ENCODE measurements around the gene ABO. TPM values are rescaled to one million over a fixed set of nuclear protein-coding genes. Genes with fewer than 3 reads are reported as not detected.

Gene ABO
- total and polyA plus RNA-seq, 2 donors (not counting 3 experiments of a cell fraction or from before 2014, with no cell fraction given): not detected

DNA sequence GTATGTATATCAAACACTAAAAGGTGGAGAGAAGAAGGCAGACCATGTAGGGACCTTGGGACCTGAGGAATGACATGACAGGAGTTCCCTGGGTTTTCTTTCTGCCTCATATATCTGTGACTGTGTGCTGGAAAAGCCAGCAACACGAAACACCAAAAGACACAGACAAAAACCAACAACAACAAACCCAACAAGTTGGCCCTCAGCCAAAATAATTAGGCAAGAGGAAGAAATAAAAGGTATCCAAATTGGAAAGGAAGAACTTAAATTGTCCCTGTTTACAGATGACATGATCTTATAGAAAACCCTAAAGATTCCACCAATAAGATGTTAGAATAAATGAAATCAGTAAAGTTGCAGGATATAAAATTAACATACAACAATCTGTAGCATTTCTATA, 21.7 kb downstream of the ABO start:
- no peaks in the 10 kb centered on the region for H3K36me3 ChIP-seq (ENCODE audit: control insufficient read depth in 2 of 2, extremely low read depth in 1 of 2, insufficient read depth in 2 of 2, low read length in 2 of 2)
- H3K79me2 ChIP-seq (ENCODE audit: control insufficient read depth, insufficient read depth, low read length): no peaks in the 10 kb centered on the region
- H3K4me1 ChIP-seq (ENCODE audit: control insufficient read depth, extremely low read depth, insufficient read depth, low read length): no peaks in the 10 kb centered on the region
- no peaks in the 10 kb centered on the region for H3K27me3 ChIP-seq (ENCODE audit: control insufficient read depth in 2 of 2, insufficient read depth in 2 of 2, low read length in 2 of 2)
- CTCF ChIA-PET: interaction anchor here (1.1 kb wide), 1 partner anchor 67 kb away, joined by 3 read pairs; no protein-coding TSS in a partner anchor
- BruUV-seq (replicated peaks): no TSS peak
- no peak overlapping the region for H3K4me3 ChIP-seq (replicated peaks in 1 of 3; ENCODE audit: insufficient read depth in 1 of 3, low read depth in 1 of 3, low read length in 3 of 3)
- DNase-seq (ENCODE audit: low read depth, low spot score) (no peak), FAIRE-seq (no peak)
- POLR2A ChIA-PET: no interaction called here
- H3K9me1 ChIP-seq (replicated peaks; ENCODE audit: control insufficient read depth, extremely low read depth, insufficient read depth, low read length): no peaks in the 10 kb centered on the region
- dilution Hi-C loops (cut with MboI; ENCODE audit: extremely low pct_ligation_motif_present, low sequenced_read_pairs): no loop called here
- H4K20me1 ChIP-seq (replicated peaks; ENCODE audit: control insufficient read depth, extremely low read depth, insufficient read depth, low read length): no peaks in the 10 kb centered on the region
- H2AFZ ChIP-seq (ENCODE audit: low read depth, low read length): no peak overlapping the region
- intact Hi-C loops (cut with micrococcal nuclease): no loop called here
- no peaks in the 10 kb centered on the region for H3K9me3 ChIP-seq (replicated peaks; ENCODE audit: control insufficient read depth, insufficient read depth, low read length)
- no peak overlapping the region for H3K27ac ChIP-seq (ENCODE audit: insufficient read depth, low read depth, low read length)
- TF ChIP-seq EZH2 (IDR thresholded peaks at IDR 0.05; ENCODE audit: borderline replicate concordance, low read depth, low read length, severe bottlenecking) (no peak), FOS (IDR thresholded peaks at IDR 0.05; ENCODE audit: borderline replicate concordance, insufficient read depth, low read length) (no peak)
- H3K4me2 ChIP-seq (ENCODE audit: insufficient read depth, low read length): no peak overlapping the region
- no peak overlapping the region for H3K9ac ChIP-seq (replicated peaks; ENCODE audit: extremely low read depth, insufficient read depth, low read length)

DNA sequence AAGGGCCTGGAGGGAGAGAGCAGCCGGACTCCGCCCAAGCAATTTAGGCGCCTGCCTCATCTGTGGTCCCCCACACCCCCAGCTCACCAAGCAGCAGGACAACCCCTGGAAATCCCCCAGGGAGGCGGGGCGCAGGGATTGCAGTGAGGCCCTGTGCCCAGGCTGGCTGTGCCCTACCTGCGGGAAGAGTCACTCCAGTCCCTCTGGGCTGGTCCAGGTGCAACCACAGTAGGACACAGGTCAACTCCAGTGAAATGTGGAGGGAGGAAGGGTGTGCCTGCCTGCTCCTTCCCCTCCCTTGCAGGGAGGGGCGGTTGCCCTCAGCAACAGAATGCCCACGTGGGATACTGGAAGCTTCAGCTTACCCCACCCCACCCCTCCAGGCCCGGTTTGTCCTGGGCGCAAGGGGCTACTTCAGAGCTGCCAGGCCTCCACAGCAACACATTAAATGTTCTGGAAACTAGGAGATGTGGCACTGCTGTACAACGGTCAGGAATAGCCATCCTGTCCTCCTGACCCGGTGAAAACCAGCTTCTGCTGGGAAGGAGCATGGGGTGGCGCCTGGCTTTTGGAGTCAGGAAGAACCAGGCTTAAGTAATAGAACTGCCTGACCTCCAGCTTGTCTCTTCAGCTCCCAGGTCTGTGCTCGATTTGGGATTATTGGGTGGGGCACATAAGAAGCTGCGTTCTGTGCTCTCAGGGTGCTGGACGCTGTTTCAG, 22.5 kb downstream of the ABO start:
- dilution Hi-C loops (cut with MboI; ENCODE audit: extremely low pct_ligation_motif_present, low sequenced_read_pairs): no loop called here

More for the DNA sequence above, 22.5 kb downstream of the ABO start:
- intact Hi-C loops (cut with micrococcal nuclease): no loop called here
- Histone ChIP-seq H3K4me2 (ENCODE audit: insufficient read depth, low read length) (no peak overlapping the region), H3K36me3 (ENCODE audit: control insufficient read depth in 2 of 2, extremely low read depth in 1 of 2, insufficient read depth in 2 of 2, low read length in 2 of 2) (no peaks in the 10 kb centered on the region), H2AFZ (ENCODE audit: low read depth, low read length) (no peak overlapping the region), H3K9ac (replicated peaks; ENCODE audit: extremely low read depth, insufficient read depth, low read length) (no peak overlapping the region), H3K9me1 (replicated peaks; ENCODE audit: control insufficient read depth, extremely low read depth, insufficient read depth, low read length) (no peaks in the 10 kb centered on the region), H3K4me3 (replicated peaks in 1 of 3; ENCODE audit: insufficient read depth in 1 of 3, low read depth in 1 of 3, low read length in 3 of 3) (no peak overlapping the region), H3K9me3 (replicated peaks; ENCODE audit: control insufficient read depth, insufficient read depth, low read length) (no peaks in the 10 kb centered on the region), H3K4me1 (ENCODE audit: control insufficient read depth, extremely low read depth, insufficient read depth, low read length) (no peaks in the 10 kb centered on the region), H3K27me3 (ENCODE audit: control insufficient read depth in 2 of 2, insufficient read depth in 2 of 2, low read length in 2 of 2) (no peaks in the 10 kb centered on the region), H3K27ac (ENCODE audit: insufficient read depth, low read depth, low read length) (no peak overlapping the region), H3K79me2 (ENCODE audit: control insufficient read depth, insufficient read depth, low read length) (no peaks in the 10 kb centered on the region), H4K20me1 (replicated peaks; ENCODE audit: control insufficient read depth, extremely low read depth, insufficient read depth, low read length) (no peaks in the 10 kb centered on the region)
- no peak for TF ChIP-seq MYC (IDR thresholded peaks at IDR 0.05; ENCODE audit: low read depth, low read length)
- no peak for TF ChIP-seq JUN (IDR thresholded peaks at IDR 0.05; ENCODE audit: borderline replicate concordance, insufficient read depth, insufficient read length, low read depth)
- no peak for TF ChIP-seq GATA2 (IDR thresholded peaks at IDR 0.05; ENCODE audit: insufficient read depth, insufficient read length, low read depth, low read length)
- no peak for TF ChIP-seq EZH2 (IDR thresholded peaks at IDR 0.05; ENCODE audit: borderline replicate concordance, low read depth, low read length, severe bottlenecking)
- TF ChIP-seq, protein P1, sequence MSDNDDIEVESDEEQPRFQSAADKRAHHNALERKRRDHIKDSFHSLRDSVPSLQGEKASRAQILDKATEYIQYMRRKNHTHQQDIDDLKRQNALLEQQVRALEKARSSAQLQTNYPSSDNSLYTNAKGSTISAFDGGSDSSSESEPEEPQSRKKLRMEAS (IDR thresholded peaks at IDR 0.05; ENCODE audit: insufficient read depth, insufficient read length): no peak
- TF ChIP-seq, protein P2, sequence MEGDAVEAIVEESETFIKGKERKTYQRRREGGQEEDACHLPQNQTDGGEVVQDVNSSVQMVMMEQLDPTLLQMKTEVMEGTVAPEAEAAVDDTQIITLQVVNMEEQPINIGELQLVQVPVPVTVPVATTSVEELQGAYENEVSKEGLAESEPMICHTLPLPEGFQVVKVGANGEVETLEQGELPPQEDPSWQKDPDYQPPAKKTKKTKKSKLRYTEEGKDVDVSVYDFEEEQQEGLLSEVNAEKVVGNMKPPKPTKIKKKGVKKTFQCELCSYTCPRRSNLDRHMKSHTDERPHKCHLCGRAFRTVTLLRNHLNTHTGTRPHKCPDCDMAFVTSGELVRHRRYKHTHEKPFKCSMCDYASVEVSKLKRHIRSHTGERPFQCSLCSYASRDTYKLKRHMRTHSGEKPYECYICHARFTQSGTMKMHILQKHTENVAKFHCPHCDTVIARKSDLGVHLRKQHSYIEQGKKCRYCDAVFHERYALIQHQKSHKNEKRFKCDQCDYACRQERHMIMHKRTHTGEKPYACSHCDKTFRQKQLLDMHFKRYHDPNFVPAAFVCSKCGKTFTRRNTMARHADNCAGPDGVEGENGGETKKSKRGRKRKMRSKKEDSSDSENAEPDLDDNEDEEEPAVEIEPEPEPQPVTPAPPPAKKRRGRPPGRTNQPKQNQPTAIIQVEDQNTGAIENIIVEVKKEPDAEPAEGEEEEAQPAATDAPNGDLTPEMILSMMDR (IDR thresholded peaks at IDR 0.05; ENCODE audit: extremely low read depth in 1 of 2, insufficient read depth in 1 of 2, low read depth in 1 of 2, low read length in 2 of 2): no peak
- TF ChIP-seq POLR2AphosphoS5 (IDR thresholded peaks at IDR 0.05; ENCODE audit: insufficient read depth, low read depth, low read length): no peak
- no peak for TF ChIP-seq POLR2A (IDR thresholded peaks at IDR 0.05; ENCODE audit: low read depth, low read length)
- no peak for TF ChIP-seq FOS (IDR thresholded peaks at IDR 0.05; ENCODE audit: borderline replicate concordance, insufficient read depth, low read length)
- ChIA-PET CTCF (interaction anchor here (1.1 kb wide), 1 partner anchor 66 kb away, joined by 3 read pairs; no protein-coding TSS in a partner anchor), POLR2A (no interaction called here)
- no peak for FAIRE-seq
- BruUV-seq (replicated peaks): no TSS peak
- no peak for DNase-seq (ENCODE audit: low read depth, low spot score)

Data from endothelial cell of umbilical vein (primary cell).